ENCODE data around the gene SLC7A6.
"Not testable (repeated sequence)": the region's sequence is repeated elsewhere in the genome, so short reads cannot be mapped to it uniquely, and the experiment has no call there.

SLC7A6 gene

GRCh38 chr16:68284847-68285246, 20.5 kb downstream of the SLC7A6 start:
- Histone ChIP-seq H3K4me1 (ENCODE audit: control insufficient read depth, insufficient read depth, low read length, poor library complexity, severe bottlenecking) (peaks cover 20% of the 10 kb centered on the region), H3K36me3 (ENCODE audit: control insufficient read depth, insufficient read depth, low read length) (peaks cover 86% of the 10 kb centered on the region), H3K27ac (ENCODE audit: low read depth, low read length, severe bottlenecking) (no peak overlapping the region), H3K4me3 (ENCODE audit: extremely low read depth, insufficient read depth, low read length, poor library complexity, severe bottlenecking) (no peak overlapping the region), H3K9me3 (ENCODE audit: control insufficient read depth, low read length) (no peaks in the 10 kb centered on the region)
- WGBS, 2 experiments (ENCODE audit: insufficient coverage in 2 of 2), result 94 to 95% methylated on average over 5 of the region's 5 CpGs

GRCh38 chr16:68285683-68286082, 21.4 kb downstream of the SLC7A6 start:
- no peak overlapping the region for H3K27ac ChIP-seq (ENCODE audit: low read depth, low read length, severe bottlenecking)
- peaks cover 86% of the 10 kb centered on the region for H3K36me3 ChIP-seq (ENCODE audit: control insufficient read depth, insufficient read depth, low read length)
- H3K9me3 ChIP-seq (ENCODE audit: control insufficient read depth, low read length), result no peaks in the 10 kb centered on the region
- H3K4me1 ChIP-seq (ENCODE audit: control insufficient read depth, insufficient read depth, low read length, poor library complexity, severe bottlenecking), result peaks cover 20% of the 10 kb centered on the region
- WGBS, 2 experiments (ENCODE audit: insufficient coverage in 2 of 2), result 100% methylated on average over 1 of the region's 3 CpGs
- no peak overlapping the region for H3K4me3 ChIP-seq (ENCODE audit: extremely low read depth, insufficient read depth, low read length, poor library complexity, severe bottlenecking)

- peaks cover 20% of the 10 kb centered on the region for H3K4me1 ChIP-seq (ENCODE audit: control insufficient read depth, insufficient read depth, low read length, poor library complexity, severe bottlenecking)
- peaks cover 88% of the 10 kb centered on the region for H3K36me3 ChIP-seq (ENCODE audit: control insufficient read depth, insufficient read depth, low read length)
Measured at GRCh38 chr16:68286153-68287074, 22.1 kb downstream of the SLC7A6 start.

GRCh38 chr16:68287276-68288251, 23.2 kb downstream of the SLC7A6 start:
- Histone ChIP-seq H3K9me3 (ENCODE audit: control insufficient read depth, low read length) (no peaks in the 10 kb centered on the region), H3K36me3 (ENCODE audit: control insufficient read depth, insufficient read depth, low read length) (peaks cover 89% of the 10 kb centered on the region), H3K4me3 (ENCODE audit: extremely low read depth, insufficient read depth, low read length, poor library complexity, severe bottlenecking) (no peak overlapping the region), H3K27ac (ENCODE audit: low read depth, low read length, severe bottlenecking) (no peak overlapping the region), H3K4me1 (ENCODE audit: control insufficient read depth, insufficient read depth, low read length, poor library complexity, severe bottlenecking) (peaks cover 20% of the 10 kb centered on the region)
- WGBS, 2 experiments (ENCODE audit: insufficient coverage in 2 of 2), result 93 to 100% methylated on average over 8 to 11 of the region's 11 CpGs

More at GRCh38 chr16:68286153-68287074, 22.1 kb downstream of the SLC7A6 start:
- WGBS, 2 experiments (ENCODE audit: insufficient coverage in 2 of 2), result 92 to 94% methylated on average over 8 of the region's 12 CpGs
- Histone ChIP-seq H3K27ac (ENCODE audit: low read depth, low read length, severe bottlenecking) (no peak overlapping the region), H3K9me3 (ENCODE audit: control insufficient read depth, low read length) (no peaks in the 10 kb centered on the region), H3K4me3 (ENCODE audit: extremely low read depth, insufficient read depth, low read length, poor library complexity, severe bottlenecking) (no peak overlapping the region)

- no peaks in the 10 kb centered on the region for H3K9me3 ChIP-seq (ENCODE audit: control insufficient read depth, low read length)
- peaks cover 90% of the 10 kb centered on the region for H3K36me3 ChIP-seq (ENCODE audit: control insufficient read depth, insufficient read depth, low read length)
- WGBS, 2 experiments (ENCODE audit: insufficient coverage in 2 of 2), result 100% methylated on average over 1 of the region's 1 CpG; no CpG with 5 or more reads in 1 of the 2 experiments
- H3K27ac ChIP-seq (ENCODE audit: low read depth, low read length, severe bottlenecking), result no peak overlapping the region
- H3K4me3 ChIP-seq (ENCODE audit: extremely low read depth, insufficient read depth, low read length, poor library complexity, severe bottlenecking), result no peak overlapping the region
- peaks cover 20% of the 10 kb centered on the region for H3K4me1 ChIP-seq (ENCODE audit: control insufficient read depth, insufficient read depth, low read length, poor library complexity, severe bottlenecking)
Measured at GRCh38 chr16:68288252-68288650, 23.9 kb downstream of the SLC7A6 start.

GRCh38 chr16:68288796-68289195, 24.5 kb downstream of the SLC7A6 start:
- not testable (repeated sequence) for H3K27ac ChIP-seq (ENCODE audit: low read depth, low read length, severe bottlenecking); H3K4me3 ChIP-seq (ENCODE audit: extremely low read depth, insufficient read depth, low read length, poor library complexity, severe bottlenecking); H3K9me3 ChIP-seq (ENCODE audit: control insufficient read depth, low read length)
- 87 to 91% methylated on average over 6 of the region's 9 CpGs for WGBS, 2 experiments (ENCODE audit: insufficient coverage in 2 of 2)
- Histone ChIP-seq H3K4me1 (ENCODE audit: control insufficient read depth, insufficient read depth, low read length, poor library complexity, severe bottlenecking) (peaks cover 20% of the 10 kb centered on the region), H3K36me3 (ENCODE audit: control insufficient read depth, insufficient read depth, low read length) (peaks cover 87% of the 10 kb centered on the region)

- WGBS, 2 experiments (ENCODE audit: insufficient coverage in 2 of 2), result 100% methylated on average over 1 to 2 of the region's 2 CpGs
- Histone ChIP-seq H3K4me1 (ENCODE audit: control insufficient read depth, insufficient read depth, low read length, poor library complexity, severe bottlenecking) (peaks cover 20% of the 10 kb centered on the region), H3K27ac (ENCODE audit: low read depth, low read length, severe bottlenecking) (no peak overlapping the region), H3K4me3 (ENCODE audit: extremely low read depth, insufficient read depth, low read length, poor library complexity, severe bottlenecking) (no peak overlapping the region), H3K36me3 (ENCODE audit: control insufficient read depth, insufficient read depth, low read length) (peaks cover 88% of the 10 kb centered on the region), H3K9me3 (ENCODE audit: control insufficient read depth, low read length) (no peaks in the 10 kb centered on the region)
Measured at GRCh38 chr16:68289202-68289601, 24.9 kb downstream of the SLC7A6 start.

GRCh38 chr16:68289621-68290329, 25.4 kb downstream of the SLC7A6 start:
- peaks cover 89% of the 10 kb centered on the region for H3K36me3 ChIP-seq (ENCODE audit: control insufficient read depth, insufficient read depth, low read length)
- H3K27ac ChIP-seq (ENCODE audit: low read depth, low read length, severe bottlenecking), result no peak overlapping the region
- peaks cover 20% of the 10 kb centered on the region for H3K4me1 ChIP-seq (ENCODE audit: control insufficient read depth, insufficient read depth, low read length, poor library complexity, severe bottlenecking)
- WGBS, 2 experiments (ENCODE audit: insufficient coverage in 2 of 2), result 81 to 87% methylated on average over 2 to 3 of the region's 4 CpGs
- H3K9me3 ChIP-seq (ENCODE audit: control insufficient read depth, low read length), result no peaks in the 10 kb centered on the region
- no peak overlapping the region for H3K4me3 ChIP-seq (ENCODE audit: extremely low read depth, insufficient read depth, low read length, poor library complexity, severe bottlenecking)

- 76 to 81% methylated on average over 3 to 4 of the region's 6 CpGs for whole genome bisulfite sequencing, 2 experiments (ENCODE audit: insufficient coverage in 2 of 2)
Measured at GRCh38 chr16:68290450-68290849, 26.1 kb downstream of the SLC7A6 start.

GRCh38 chr16:68291227-68291626, 26.9 kb downstream of the SLC7A6 start:
- Histone ChIP-seq H3K4me1 (ENCODE audit: control insufficient read depth, insufficient read depth, low read length, poor library complexity, severe bottlenecking) (peaks cover 16% of the 10 kb centered on the region), H3K4me3 (ENCODE audit: extremely low read depth, insufficient read depth, low read length, poor library complexity, severe bottlenecking) (no peak overlapping the region), H3K27ac (ENCODE audit: low read depth, low read length, severe bottlenecking) (no peak overlapping the region), H3K36me3 (ENCODE audit: control insufficient read depth, insufficient read depth, low read length) (peaks cover 90% of the 10 kb centered on the region), H3K9me3 (ENCODE audit: control insufficient read depth, low read length) (no peaks in the 10 kb centered on the region)
- WGBS, 2 experiments (ENCODE audit: insufficient coverage in 2 of 2), result 90 to 94% methylated on average over 4 of the region's 4 CpGs

More at GRCh38 chr16:68290450-68290849, 26.1 kb downstream of the SLC7A6 start:
- H3K4me3 ChIP-seq (ENCODE audit: extremely low read depth, insufficient read depth, low read length, poor library complexity, severe bottlenecking), result no peak overlapping the region
- H3K9me3 ChIP-seq (ENCODE audit: control insufficient read depth, low read length), result no peaks in the 10 kb centered on the region
- no peak overlapping the region for H3K27ac ChIP-seq (ENCODE audit: low read depth, low read length, severe bottlenecking)
- H3K36me3 ChIP-seq (ENCODE audit: control insufficient read depth, insufficient read depth, low read length), result peaks cover 89% of the 10 kb centered on the region
- H3K4me1 ChIP-seq (ENCODE audit: control insufficient read depth, insufficient read depth, low read length, poor library complexity, severe bottlenecking), result peaks cover 20% of the 10 kb centered on the region
